DMS79 (cell line): Measurements from ENCODE around the gene PRB2.
"Not testable (repeated sequence)": the region's sequence is repeated elsewhere in the genome, so short reads cannot be mapped to it uniquely, and the experiment has no call there.

Source experiments
- DNase-seq: peaks from one replicate; lab custom pipeline; 2025; lab: John Stamatoyannopoulos, UW

Gene PRB2

DNA sequence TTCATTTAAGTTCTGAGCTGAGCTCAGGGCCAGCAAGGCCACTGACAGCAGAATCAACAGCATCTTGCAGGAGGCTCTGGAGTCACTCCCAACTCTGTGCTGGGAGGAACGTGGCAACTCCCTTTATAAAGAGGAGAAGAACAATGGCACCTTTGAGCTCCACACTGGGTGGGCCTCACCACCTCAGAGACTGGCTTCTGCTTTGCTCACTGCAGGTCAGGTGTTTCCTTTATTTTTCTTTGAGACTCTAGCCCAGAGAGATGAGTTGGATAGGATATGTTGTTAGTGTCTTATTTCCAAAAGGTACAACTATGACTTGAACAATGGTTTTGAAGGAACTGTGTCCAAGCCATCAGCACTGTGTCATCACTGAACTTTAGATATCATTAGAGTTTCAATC is at the start of gene PRB2:
PRB2 (minus strand) TSS at position 101 of the 400 bp plus-strand sequence; CDS start at position 63, 38 bp downstream.
- DNase-seq, result not testable (repeated sequence)

DNA sequence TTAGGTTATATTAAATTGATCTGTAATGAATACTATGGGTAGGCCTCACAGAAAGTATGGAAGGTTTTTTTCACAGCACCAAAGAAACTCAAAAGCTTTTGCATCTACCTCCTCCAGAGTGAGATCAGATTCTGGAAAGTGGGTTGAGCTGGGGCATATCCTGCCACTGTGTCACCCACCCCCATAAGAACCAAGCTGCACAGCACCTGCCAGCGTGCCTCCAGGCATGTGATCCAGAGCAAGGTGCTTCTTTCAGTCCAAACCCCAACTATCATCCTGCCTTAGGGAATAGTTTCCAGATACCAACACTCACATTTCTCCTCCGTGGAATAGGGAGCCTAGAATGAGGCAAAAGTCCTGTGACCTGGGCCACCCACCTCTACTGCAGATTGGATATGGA is 42.6 kb upstream of the PRB2 start:
- no peak for DNase-seq

DNA sequence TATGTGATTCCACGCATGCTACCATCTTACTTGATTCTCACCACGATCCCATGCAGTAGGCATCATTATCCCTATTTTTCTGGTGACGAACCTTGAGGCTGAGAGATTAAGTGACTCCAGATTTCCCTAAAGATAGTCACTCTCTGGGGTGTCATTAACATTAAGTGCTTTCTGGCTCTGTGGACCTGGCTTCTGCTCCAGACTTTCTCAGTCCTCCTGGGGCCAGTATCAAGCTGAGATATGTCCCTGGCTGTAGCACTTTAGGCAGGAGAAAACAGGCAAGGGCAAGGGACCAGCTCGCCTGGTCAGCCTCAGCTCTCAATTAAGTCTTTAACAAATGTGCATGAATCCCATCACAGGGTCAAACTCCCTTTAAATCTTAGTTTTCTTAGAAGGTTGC is 38.3 kb upstream of the PRB2 start:
- no peak for DNase-seq

DNA sequence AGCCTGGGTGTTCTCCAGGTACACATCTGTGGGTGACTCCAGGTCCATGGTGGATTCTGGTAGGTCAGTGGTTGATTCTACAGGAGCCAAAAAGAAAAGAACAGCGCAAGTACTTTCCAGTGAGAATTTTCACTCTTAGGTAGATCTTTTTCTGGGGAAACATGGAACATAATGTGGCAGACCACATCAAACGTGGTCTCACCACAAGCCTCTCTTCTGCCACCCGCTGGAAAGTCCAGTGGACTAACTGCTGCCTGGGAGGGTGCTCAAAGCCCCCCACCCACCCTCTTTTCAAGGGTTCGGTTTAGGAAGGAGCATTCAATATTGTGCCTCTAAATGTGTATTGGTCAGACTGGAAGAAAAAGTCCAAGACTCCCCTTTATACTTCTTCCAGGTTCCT is 36.1 kb upstream of the PRB2 start:
- no peak for DNase-seq

DNA sequence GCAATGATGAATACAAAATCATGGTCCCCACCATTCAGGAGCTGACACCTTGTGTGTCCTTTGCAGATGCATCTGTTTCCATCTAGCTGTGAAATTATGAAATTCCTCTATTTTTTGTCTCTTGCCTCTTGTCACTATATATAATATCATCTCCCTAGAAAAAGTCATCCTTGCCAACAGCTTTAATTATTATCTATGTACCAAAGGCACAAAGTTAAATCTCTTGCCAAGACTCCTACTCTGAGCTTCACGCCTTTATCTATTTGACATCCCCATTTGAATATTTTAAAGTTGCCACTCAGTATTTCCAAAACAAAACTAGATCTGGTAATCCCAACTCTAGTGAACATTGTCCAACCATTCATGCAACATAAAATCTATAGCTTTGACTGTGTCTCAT is 32.0 kb upstream of the PRB2 start:
- no peak for DNase-seq

DNA sequence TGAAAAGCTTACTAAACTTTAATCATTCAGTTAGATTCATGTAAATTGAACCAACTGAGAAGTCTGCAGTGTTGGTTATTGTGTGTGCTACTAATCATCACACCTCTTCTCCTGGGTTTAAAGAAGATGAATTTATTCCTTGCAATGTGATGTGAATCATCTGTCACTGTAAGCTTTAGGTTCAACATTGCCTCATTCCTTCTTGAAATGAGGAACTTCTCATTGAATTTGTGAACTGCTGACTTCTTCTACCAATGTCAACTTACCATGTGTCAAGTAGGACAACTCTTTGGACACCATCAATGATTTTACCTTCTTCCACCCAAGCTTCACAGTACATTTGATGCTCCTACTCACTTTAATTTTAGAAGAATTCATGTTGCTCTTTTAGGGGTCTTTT is 17.4 kb upstream of the PRB2 start:
- DNase-seq, result no peak

DNA sequence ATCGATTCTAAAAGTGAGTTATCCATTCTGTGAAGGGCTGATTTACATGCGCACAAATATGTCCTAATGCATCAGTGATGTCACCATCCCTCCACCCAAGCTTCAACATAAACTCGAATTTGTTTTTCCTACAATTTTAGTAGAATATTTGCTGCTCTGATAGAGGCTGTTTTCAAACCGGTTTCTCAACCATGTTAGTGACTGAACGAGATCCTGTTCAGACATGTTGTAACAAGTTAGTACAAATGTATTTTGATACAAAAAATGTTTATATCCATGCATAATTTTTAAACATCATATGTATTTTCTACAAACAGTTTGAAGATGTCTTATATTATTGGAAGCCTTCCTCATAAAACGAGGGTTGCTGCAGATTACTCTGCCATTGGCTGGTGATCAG is 12.7 kb upstream of the PRB2 start:
- no peak for DNase-seq

DNA sequence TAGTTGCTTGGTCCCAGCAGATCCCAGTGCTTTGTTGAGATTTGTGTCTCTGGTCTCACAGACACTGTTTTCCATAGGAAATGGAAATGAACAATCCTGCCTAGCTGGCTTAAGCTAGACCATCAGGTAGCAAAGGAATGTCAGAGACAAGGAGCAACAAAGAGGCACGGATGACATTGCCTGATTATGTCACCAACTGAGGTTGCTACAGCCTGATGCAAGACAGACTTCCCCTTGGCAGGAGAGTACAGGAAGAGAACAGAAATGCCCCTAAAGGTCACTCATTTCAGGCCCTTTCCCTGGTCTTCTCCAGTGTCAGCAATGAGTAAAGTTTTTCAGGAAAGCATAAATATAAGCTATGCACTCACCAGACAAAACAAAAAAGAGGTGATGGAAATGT is 2.0 kb upstream of the PRB2 start:
- DNase-seq, result no peak

DNA sequence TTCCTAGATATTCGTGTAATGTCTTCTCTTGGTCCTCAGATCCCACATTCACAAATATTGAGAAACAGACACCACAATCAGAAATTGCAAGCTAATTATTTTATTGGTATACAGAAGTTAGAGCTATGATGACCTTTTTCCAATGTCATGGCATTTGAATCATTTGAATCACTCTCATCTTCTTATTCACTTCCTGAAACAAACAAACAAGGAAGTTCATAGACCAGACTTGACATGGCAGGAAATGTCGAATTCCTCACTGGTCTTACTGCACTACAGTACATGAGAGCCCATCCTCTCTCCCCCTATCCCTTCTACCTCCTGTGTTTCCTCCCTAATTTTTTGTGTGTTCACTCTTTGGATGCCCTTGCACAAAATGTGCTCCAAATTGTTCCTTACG is 3.9 kb downstream of the PRB2 start:
- DNase-seq, result not testable (repeated sequence)

DNA sequence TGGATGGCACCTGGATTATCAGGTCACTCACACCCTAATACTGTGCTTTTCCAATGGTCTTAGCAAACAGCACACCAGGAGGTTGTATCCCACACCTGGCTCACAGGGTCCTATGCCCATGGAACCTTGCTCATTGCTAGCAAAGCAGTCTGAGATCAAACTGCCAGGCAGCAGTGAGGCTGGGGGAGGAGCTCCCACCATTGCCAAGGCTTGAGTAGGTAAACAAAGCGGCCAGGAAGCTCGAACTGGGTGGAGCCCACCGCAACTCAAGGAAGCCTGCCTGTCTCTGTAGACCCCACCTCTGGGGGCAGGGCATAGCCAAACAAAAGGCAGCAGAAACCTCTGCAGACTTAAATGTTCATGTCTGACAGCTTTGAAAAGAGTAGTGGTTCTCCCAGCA is 17.9 kb downstream of the PRB2 start:
- not testable (repeated sequence) for DNase-seq

DNA sequence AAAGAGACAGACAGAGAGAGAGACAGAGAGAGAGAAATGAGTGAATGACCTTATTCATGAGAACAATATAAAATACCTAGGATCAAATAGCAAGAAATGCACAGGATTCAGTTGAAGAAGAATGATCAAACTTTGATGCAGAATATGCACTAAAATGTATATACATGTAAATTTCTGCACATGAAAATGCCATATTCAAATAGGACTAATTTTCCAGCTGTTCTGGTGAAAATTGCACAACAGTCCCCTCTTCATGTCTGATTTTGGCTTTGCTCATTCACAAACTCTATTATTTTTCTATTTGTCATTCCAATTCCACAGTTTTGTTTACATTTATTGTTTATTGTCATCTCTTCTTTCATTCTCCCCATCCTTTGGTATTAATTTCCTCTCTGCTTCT is 34.2 kb downstream of the PRB2 start:
- DNase-seq, result no peak

DNA sequence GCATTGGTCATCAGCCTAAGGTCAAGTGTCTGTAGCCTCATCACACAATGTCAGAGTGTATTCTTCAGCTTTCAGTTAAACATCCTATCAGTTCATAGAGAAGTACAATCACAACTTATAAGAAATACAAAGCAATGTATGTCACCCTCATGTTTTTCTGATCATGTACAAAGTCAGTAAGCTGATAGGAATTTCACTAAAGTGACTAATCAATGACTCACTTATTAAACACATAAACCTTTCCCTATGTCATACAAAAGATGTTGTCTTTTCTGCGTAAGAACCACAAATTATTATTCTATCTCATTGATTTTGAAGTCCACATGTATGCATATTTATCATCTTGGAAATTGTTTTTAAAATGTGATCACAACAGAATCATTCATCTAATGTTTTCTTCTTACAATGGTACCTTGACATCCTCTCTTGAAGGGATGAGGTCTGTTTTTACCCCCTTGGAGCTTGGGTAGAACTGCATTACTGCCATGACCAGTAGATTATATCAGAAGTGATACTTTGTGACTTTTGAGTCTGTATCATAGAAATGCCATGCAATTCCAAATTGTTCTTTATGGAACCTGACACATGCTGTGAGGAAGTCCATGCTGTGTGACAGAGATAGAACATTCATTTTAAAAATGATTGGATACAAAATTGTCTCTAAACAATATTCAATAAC is 35.0 kb downstream of the PRB2 start:
- DNase-seq, result not testable (repeated sequence)

DNA sequence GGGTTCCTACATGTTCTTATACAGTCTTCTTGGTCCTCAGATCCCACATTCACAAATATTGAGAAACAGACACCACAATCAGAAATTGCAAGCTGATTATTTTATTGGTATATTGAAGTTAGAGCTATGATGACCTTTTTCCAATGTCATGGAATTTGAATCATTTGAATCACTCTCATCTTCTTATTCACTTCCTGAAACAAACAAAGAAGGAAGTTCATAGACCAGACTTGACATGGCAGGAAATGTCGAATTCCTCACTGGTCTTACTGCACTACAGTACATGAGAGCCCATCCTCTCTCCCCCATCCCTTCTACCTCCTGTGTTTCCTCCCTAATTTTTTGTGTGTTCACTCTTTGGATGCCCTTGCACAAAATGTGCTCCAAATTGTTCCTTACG is 43.6 kb downstream of the PRB2 start:
- not testable (repeated sequence) for DNase-seq

DNA sequence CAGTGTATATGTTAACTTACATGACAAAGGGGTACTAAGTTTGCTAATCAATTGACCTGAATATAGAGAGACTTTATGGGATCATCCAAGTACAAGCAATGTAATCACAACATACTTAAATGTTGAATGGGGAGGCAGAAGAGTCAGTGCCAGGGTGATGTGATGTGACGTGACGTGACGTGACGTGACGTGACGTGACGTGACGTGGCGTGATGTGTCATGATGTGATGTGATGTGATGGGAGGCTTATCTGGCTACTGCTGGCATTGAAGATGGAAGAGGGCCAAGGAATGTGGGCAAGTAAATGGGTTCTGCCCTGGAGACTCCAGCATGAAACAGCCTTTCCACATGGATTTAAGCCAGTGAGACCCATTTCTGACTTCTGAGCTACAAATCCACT is 46.9 kb downstream of the PRB2 start:
- no peak for DNase-seq

DNA sequence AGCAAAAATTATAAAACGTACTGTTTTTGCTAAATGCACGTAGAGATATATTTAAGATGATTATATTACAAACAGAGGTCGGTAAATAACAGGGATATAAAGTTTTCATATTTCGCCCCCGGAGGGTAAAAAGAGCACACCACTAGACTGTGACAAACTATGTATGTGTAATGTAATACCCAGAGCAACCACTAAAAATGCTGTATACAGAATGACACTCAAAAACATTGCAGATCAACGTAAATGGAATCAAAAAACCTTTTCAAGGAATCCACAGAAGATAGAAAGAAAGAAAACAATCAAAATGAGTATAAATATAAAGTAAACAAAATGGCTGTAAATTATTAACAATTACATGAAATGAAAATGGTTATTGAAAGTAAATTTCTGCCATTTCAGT is 47.6 kb downstream of the PRB2 start:
- DNase-seq, result no peak

DNA sequence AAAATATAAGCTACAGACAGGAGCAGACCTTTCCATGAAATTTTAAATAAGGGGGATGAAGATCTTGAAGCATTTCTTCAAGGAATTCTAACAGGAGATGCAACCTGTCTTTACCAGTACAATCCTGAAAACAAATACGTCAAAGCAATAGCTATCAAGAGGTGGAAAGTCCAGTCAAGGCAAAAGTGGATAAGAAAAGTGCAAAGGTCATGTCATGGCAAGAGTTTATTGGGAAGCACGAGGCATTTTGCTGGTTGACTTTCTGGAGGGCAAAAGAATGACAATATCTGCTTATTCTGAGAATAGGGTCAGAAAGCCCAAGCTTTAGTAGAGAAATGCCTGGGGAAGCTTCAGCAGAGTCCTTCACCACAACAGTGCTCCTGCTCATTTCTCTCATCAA is 50.9 kb downstream of the PRB2 start:
- DNase-seq, result no peak
